Hindlimb muscle (tissue), 1 donor: Measurements from ENCODE around the gene AGFG2. TPM values are rescaled to one million over a fixed set of nuclear protein-coding genes. Genes with fewer than 3 reads are reported as not detected.
A peak's percentile ranks its signal among the peaks of the same experiment; 100 is the strongest.
"Not testable (repeated sequence)": the region's sequence is repeated elsewhere in the genome, so short reads cannot be mapped to it uniquely, and the experiment has no call there.

Experiments used
- DNase-seq: peaks from one replicate; pipeline ENCODE4 v3.0.0-alpha.2; 2013
- polyA plus RNA-seq: library from polyadenylated mRNA; unstranded; fragments of 120-200 nt; gene quantifications from one replicate; pipeline ENCODE4 v1.2.1, GENCODE V29; 2013; ENCODE audit not compliant: insufficient read length

AGFG2 gene
- polyA plus RNA-seq, 1 donor, result 15.6 TPM

GRCh38 chr7:100552532-100552931 lies 13.5 kb downstream of the AGFG2 start:
- DNase-seq, result no peak

GRCh38 chr7:100553032-100553431 lies 14.0 kb downstream of the AGFG2 start:
- DNase-seq, result no peak

- no peak for DNase-seq
Measured at GRCh38 chr7:100555701-100556100, 16.7 kb downstream of the AGFG2 start.

GRCh38 chr7:100556541-100556940 lies 17.5 kb downstream of the AGFG2 start:
- no peak for DNase-seq

GRCh38 chr7:100559127-100559526 lies 20.1 kb downstream of the AGFG2 start:
- no peak for DNase-seq

- no peak for DNase-seq
Measured at GRCh38 chr7:100561491-100562194, 22.6 kb downstream of the AGFG2 start.

GRCh38 chr7:100562195-100563099 lies 23.4 kb downstream of the AGFG2 start:
- no peak for DNase-seq

GRCh38 chr7:100563100-100563564 lies 24.1 kb downstream of the AGFG2 start:
- DNase-seq, result no peak

- DNase-seq, result peak; percentile 65
Measured at GRCh38 chr7:100563809-100564400, 24.9 kb downstream of the AGFG2 start.

GRCh38 chr7:100564405-100564804 lies 25.4 kb downstream of the AGFG2 start:
- DNase-seq, result not testable (repeated sequence)

GRCh38 chr7:100565133-100565571 lies 26.1 kb downstream of the AGFG2 start:
- no peak for DNase-seq

- DNase-seq, result no peak
Measured at GRCh38 chr7:100566018-100566531, 27.1 kb downstream of the AGFG2 start.

GRCh38 chr7:100567031-100567730 lies 28.2 kb downstream of the AGFG2 start:
- DNase-seq, result no peak

- DNase-seq, result no peak
Measured at GRCh38 chr7:100567751-100568175, 28.8 kb downstream of the AGFG2 start.

GRCh38 chr7:100568176-100568895 lies 29.3 kb downstream of the AGFG2 start:
- DNase-seq, result no peak

- DNase-seq, result no peak
Measured at GRCh38 chr7:100568896-100569844, 30.2 kb downstream of the AGFG2 start.

GRCh38 chr7:100570954-100571828 lies 32.2 kb downstream of the AGFG2 start:
- no peak for DNase-seq

GRCh38 chr7:100571829-100572116 lies 32.8 kb downstream of the AGFG2 start:
- no peak for DNase-seq

- DNase-seq, result no peak
Measured at GRCh38 chr7:100572281-100572948, 33.4 kb downstream of the AGFG2 start.
